Stomach (tissue), 4 donors: Measurements from ENCODE around the gene CIBAR2.

ENCODE experiments used
- EP300 ChIP-seq: sonication (generic); formaldehyde crosslinking; IDR thresholded peaks from one replicate; pipeline ENCODE4 v1.6.1; 2017; ENCODE audit warnings: antibody characterized with exemption
- POLR2A ChIP-seq, 4 donors: fragments of 450-650 bp; IDR thresholded peaks; one replicate each; pipeline ENCODE4 v1.6.1; 2016; ENCODE audit warnings: antibody characterized with exemption in 4 of 4, control low read depth in 2 of 4, mild to moderate bottlenecking in 1 of 4, moderate library complexity in 1 of 4
- POLR2AphosphoS5 ChIP-seq, 3 donors: sonication (generic); formaldehyde crosslinking; IDR thresholded peaks; one replicate each; pipeline ENCODE4 v1.6.1; 2016; ENCODE audit warnings: antibody characterized with exemption in 3 of 3
- TF ChIP-seq, protein P1 (sequence below), 7 experiments: fragments of 450-650 bp in 4 of 7; fragments of 200-600 bp in 3 of 7; sonication (generic) in 3 of 7; IDR thresholded peaks; one replicate each; pipeline ENCODE4 v1.5.1; 2016 to 2019; ENCODE audit warnings: antibody characterized with exemption in 7 of 7, control low read depth in 2 of 7, mild to moderate bottlenecking in 1 of 7

GRCh38 chr16:85151603-85152413, 39.5 kb upstream of the CIBAR2 start:
- TF ChIP-seq, protein P1, sequence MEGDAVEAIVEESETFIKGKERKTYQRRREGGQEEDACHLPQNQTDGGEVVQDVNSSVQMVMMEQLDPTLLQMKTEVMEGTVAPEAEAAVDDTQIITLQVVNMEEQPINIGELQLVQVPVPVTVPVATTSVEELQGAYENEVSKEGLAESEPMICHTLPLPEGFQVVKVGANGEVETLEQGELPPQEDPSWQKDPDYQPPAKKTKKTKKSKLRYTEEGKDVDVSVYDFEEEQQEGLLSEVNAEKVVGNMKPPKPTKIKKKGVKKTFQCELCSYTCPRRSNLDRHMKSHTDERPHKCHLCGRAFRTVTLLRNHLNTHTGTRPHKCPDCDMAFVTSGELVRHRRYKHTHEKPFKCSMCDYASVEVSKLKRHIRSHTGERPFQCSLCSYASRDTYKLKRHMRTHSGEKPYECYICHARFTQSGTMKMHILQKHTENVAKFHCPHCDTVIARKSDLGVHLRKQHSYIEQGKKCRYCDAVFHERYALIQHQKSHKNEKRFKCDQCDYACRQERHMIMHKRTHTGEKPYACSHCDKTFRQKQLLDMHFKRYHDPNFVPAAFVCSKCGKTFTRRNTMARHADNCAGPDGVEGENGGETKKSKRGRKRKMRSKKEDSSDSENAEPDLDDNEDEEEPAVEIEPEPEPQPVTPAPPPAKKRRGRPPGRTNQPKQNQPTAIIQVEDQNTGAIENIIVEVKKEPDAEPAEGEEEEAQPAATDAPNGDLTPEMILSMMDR (IDR thresholded peaks at IDR 0.05) = no peak
- TF ChIP-seq EP300 (no peak), POLR2AphosphoS5 (IDR thresholded peaks at IDR 0.05) (peak in 2 of 3 donors; percentile 17 to 49), POLR2A (IDR thresholded peaks at IDR 0.05) (no peak)
